H1 (cell line): Measurements from ENCODE around the gene CHPF. TPM values are rescaled to one million over a fixed set of nuclear protein-coding genes. Genes with fewer than 3 reads are reported as not detected.

ENCODE experiments used
- YY1 ChIP-seq: IDR thresholded peaks from 2 replicates; pipeline ENCODE4 v1.6.1; 2011; ENCODE audit warnings: low read depth, mild to moderate bottlenecking, low read length
- polyA plus RNA-seq, 7 experiments: library from polyadenylated mRNA; depleted of rRNA in 3 of 7; stranded (reverse) in 5 of 7; unstranded in 2 of 7; fragments of >200 nt in 5 of 7; fragments of 200-250 nt in 2 of 7; gene quantifications; 1 replicate in 5 of 7; 2 replicates in 1 of 7; 4 replicates in 1 of 7; pipeline versions ENCODE4 v1.2.1 to v1.2.3, GENCODE V29; 2011 to 2013; ENCODE audit warnings: missing spikeins in 2 of 7, mixed read lengths in 2 of 7
- total RNA-seq: library from RNA; stranded (reverse); fragmentation: NEBNext Ultra II Directional; extraction: Animal tissue kit (Norgen Biotek cat#: 25700); gene quantifications from 2 replicates; pipeline ENCODE4 v1.2.1, GENCODE V29; 2021

The CHPF gene
- total and polyA plus RNA-seq, 2 of the 8 experiments (the other 6 are each of a cell fraction or from before 2014, with no cell fraction given), result 62.9 to 67.3 TPM

- no peak for TF ChIP-seq YY1
These were observed 46.6 kb downstream of the CHPF start (continued) for GRCh38 chr2:219496825-219497494.
